ENCODE measurements around the gene C10orf71. TPM values are rescaled to one million over a fixed set of nuclear protein-coding genes. Genes with fewer than 3 reads are reported as not detected.

C10orf71 gene
- total RNA-seq, 4 donors from 2014 or later = not detected

DNA sequence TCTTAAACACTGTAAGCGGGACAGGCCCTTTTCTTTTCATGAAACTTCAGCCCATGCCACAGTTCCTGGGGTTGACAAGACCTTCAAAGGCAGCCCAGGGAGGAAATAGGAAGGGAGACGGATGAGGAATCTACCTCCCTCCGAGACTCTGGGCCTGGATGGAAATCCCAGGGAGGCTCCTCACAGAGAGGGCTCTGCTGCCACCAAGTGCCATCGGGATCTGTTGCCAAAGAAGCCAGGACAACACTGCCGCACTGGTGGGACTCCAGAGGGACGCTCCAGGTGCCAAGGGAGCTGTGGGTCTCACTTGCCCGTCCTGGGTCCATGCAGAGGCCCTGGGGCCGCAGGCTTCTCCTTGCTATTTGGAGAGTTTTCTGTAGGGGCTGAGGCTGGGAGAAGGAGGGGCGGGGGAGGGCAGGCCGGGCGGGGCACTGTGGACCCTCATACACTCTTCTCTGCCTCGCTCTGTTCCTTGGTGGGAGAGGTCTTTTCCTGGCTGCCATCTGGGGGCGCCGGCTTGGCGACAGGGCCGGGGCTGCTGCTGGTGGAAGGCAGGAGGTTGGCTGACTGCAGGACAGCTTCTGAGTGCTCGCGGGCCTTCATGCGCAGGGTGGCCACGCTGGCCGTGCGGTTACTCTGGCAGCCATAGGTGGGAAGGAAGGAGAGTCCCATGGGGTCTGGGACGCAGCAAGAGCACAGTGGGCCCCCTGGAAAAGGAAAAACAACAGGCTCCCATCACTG, 66.9 kb downstream of the C10orf71 start:
- TF ChIP-seq, protein P1, sequence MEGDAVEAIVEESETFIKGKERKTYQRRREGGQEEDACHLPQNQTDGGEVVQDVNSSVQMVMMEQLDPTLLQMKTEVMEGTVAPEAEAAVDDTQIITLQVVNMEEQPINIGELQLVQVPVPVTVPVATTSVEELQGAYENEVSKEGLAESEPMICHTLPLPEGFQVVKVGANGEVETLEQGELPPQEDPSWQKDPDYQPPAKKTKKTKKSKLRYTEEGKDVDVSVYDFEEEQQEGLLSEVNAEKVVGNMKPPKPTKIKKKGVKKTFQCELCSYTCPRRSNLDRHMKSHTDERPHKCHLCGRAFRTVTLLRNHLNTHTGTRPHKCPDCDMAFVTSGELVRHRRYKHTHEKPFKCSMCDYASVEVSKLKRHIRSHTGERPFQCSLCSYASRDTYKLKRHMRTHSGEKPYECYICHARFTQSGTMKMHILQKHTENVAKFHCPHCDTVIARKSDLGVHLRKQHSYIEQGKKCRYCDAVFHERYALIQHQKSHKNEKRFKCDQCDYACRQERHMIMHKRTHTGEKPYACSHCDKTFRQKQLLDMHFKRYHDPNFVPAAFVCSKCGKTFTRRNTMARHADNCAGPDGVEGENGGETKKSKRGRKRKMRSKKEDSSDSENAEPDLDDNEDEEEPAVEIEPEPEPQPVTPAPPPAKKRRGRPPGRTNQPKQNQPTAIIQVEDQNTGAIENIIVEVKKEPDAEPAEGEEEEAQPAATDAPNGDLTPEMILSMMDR (IDR thresholded peaks at IDR 0.05; ENCODE audit: low read depth) = no peak

DNA sequence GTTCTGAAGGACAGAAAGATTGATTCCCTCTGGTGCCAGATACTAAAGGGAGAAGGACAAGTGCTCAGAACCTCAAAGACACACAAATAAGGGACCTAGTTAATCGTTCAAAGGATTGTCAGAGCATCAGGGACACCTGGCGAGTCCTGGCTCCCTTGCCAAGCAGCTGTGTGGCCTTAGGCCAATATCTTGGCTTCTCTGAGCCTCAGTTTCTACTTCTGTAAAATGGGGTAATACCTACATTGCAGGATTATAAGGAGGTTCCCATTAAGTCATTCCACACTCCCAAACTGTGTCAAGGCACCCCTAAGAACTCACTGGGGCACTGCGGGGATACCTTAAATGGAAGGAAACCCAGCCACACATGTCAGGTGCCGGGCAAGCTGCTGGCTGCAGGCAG, 67.5 kb downstream of the C10orf71 start:
- TF ChIP-seq, protein P1 (IDR thresholded peaks at IDR 0.05; ENCODE audit: low read depth) = no peak

DNA sequence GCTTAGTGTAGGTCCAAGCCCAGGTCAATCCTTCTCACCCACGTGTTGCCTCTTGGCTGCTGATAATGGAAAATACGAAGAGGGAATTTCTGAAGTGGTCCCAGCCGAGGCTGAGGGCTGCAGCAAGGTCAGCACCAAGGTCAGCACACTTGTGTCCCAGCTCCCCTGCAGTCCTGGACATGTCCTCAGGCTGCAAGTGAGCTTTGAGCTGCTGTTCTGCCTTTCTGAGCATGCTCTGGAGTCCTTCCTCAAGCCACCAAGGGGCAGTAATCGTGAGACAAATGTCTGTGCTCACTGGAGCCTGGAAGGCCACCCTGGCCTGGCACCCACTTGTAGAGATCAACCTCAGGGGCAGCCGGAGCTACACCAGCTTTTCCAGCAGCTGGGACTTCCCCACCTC, 68.6 kb downstream of the C10orf71 start:
- TF ChIP-seq, protein P1 (IDR thresholded peaks at IDR 0.05; ENCODE audit: low read depth) = no peak

- TF ChIP-seq, protein P1 (IDR thresholded peaks at IDR 0.05; ENCODE audit: low read depth) = no peak
Measured at GRCh38 chr10:49368256-49368655, 69.3 kb downstream of the C10orf71 start.

- TF ChIP-seq, protein P1 (IDR thresholded peaks at IDR 0.05; ENCODE audit: low read depth) = no peak
Measured at GRCh38 chr10:49369216-49370162, 70.5 kb downstream of the C10orf71 start.

DNA sequence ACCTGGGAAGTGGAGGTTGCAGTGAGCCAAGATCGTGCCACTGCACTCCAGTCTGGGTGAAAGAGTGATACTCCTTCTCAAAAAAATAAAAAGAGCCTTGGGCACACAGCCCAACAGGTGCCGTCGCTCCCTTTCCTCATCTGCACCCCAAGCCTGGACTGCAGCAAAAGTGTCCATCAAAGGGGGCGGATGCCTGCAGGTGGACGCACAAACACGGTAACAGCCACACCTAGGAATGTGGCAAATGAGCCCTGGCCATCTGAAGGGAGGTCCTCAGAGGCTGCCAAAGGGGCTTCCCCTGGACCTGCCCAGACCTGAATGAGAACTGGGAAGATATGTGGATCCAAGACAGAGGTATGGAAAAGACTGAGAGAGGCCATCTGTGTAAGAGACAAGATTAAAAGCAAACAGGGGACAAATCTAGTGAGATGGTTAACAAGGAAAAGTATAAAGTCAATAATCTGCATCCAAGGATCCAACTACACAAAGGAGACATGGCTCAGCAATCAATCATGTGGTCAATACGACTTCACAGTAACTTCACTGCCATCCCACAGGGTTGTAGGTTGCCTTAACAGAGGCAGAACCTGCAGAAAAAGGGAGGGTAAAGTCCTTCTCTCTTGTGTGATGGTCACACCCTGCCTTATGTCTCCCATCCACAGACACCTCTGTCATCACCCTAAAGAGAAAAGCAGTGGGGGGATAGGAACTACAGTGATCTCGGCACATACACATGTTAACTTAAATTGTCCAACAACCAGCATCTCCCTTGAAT, 71.5 kb downstream of the C10orf71 start:
- TF ChIP-seq, protein P1 (IDR thresholded peaks at IDR 0.05; ENCODE audit: low read depth) = no peak
